HepG2 (cell line): Measurements from ENCODE around the gene TTC31. TPM values are rescaled to one million over a fixed set of nuclear protein-coding genes. Genes with fewer than 3 reads are reported as not detected.
A peak's percentile ranks its signal among the peaks of the same experiment; 100 is the strongest.

Source experiments
- FOXK1 ChIP-seq: sonication (generic); formaldehyde crosslinking; IDR thresholded peaks from 2 replicates; pipeline ENCODE4 v1.4.0; 2020; ENCODE audit warnings: low read depth, missing genetic modification reagents, borderline replicate concordance
- JUNB ChIP-seq: sonication (generic); formaldehyde crosslinking; IDR thresholded peaks from 2 replicates; pipeline ENCODE4 v1.8.0; 2022; ENCODE audit warnings: missing genetic modification reagents, mild to moderate bottlenecking, borderline replicate concordance
- MLLT10 ChIP-seq: sonication (generic); formaldehyde crosslinking; IDR thresholded peaks from 2 replicates; pipeline ENCODE4 v1.4.0; 2020; ENCODE audit warnings: missing genetic modification reagents
- NCOA5 ChIP-seq: sonication (generic); formaldehyde crosslinking; IDR thresholded peaks from 2 replicates; pipeline ENCODE4 v1.4.0; 2020; ENCODE audit warnings: missing genetic modification reagents
- REPIN1 ChIP-seq: sonication (generic); formaldehyde crosslinking; IDR thresholded peaks from 2 replicates; pipeline ENCODE4 v1.8.0; 2022; ENCODE audit warnings: missing genetic modification reagents, low read depth, mild to moderate bottlenecking, borderline replicate concordance
- SYNCRIP ChIP-seq: fragments of 200-400 bp; formaldehyde crosslinking; IDR thresholded peaks from 2 replicates; pipeline ENCODE4 v1.6.1; 2018; ENCODE audit warnings: mild to moderate bottlenecking, low read depth, low read length; ENCODE audit not compliant: insufficient read depth
- TOE1 ChIP-seq: sonication (generic); formaldehyde crosslinking; IDR thresholded peaks from 2 replicates; pipeline ENCODE4 v1.4.0; 2020; ENCODE audit warnings: mild to moderate bottlenecking, missing genetic modification reagents
- WIZ ChIP-seq: sonication (generic); formaldehyde crosslinking; IDR thresholded peaks from 2 replicates; pipeline ENCODE4 v1.5.1; 2020; ENCODE audit warnings: mild to moderate bottlenecking, missing genetic modification reagents
- YEATS2 ChIP-seq: sonication (generic); formaldehyde crosslinking; IDR thresholded peaks from 2 replicates; pipeline ENCODE4 v1.4.0; 2020; ENCODE audit warnings: missing genetic modification reagents, borderline replicate concordance
- ZNF530 ChIP-seq: sonication (generic); formaldehyde crosslinking; IDR thresholded peaks from 2 replicates; pipeline ENCODE4 v1.5.0; 2020; ENCODE audit warnings: low read depth, mild to moderate bottlenecking, missing genetic modification reagents
- ZNF550 ChIP-seq: sonication (generic); formaldehyde crosslinking; IDR thresholded peaks from 2 replicates; pipeline ENCODE4 v1.4.0; 2020; ENCODE audit warnings: mild to moderate bottlenecking, missing genetic modification reagents, borderline replicate concordance
- polyA plus RNA-seq, 8 experiments: library from polyadenylated mRNA; depleted of rRNA in 3 of 8; stranded (reverse) in 7 of 8; unstranded in 1 of 8; fragments of >200 nt; fragmentation: Illumina TruSeq in 4 of 8; extraction: Trizol in 4 of 8; gene quantifications; 2 replicates each; pipeline versions ENCODE4 v1.2.1 to v1.2.3, GENCODE V29; 2011 to 2016; ENCODE audit warnings: low read depth in 4 of 8, missing spikeins in 1 of 8, mixed read lengths in 1 of 8; ENCODE audit not compliant: insufficient read depth in 1 of 8
- total RNA-seq, 5 experiments: library from RNA; depleted of rRNA; stranded (reverse); fragments of >200 nt; fragmentation: Illumina TruSeq; extraction: Trizol; gene quantifications; 2 replicates each; pipeline ENCODE4 v1.2.3, GENCODE V29; 2016; ENCODE audit warnings: low read depth in 1 of 5
- TF ChIP-seq, protein P1 (sequence below): sonication (generic); formaldehyde crosslinking; IDR thresholded peaks from 2 replicates; pipeline ENCODE4 v1.5.1; 2020; ENCODE audit warnings: mild to moderate bottlenecking, missing genetic modification reagents, borderline replicate concordance
- TF ChIP-seq, protein P2 (sequence below): sonication (generic); formaldehyde crosslinking; IDR thresholded peaks from 2 replicates; pipeline ENCODE4 v1.4.0; 2020; ENCODE audit warnings: missing genetic modification reagents, borderline replicate concordance
- TF ChIP-seq, protein P3 (sequence below): sonication (generic); formaldehyde crosslinking; IDR thresholded peaks from 2 replicates; pipeline ENCODE4 v1.5.0; 2020; ENCODE audit warnings: missing genetic modification reagents
- TF ChIP-seq, protein P4 (sequence below), 2 experiments: sonication (generic) in 1 of 2; formaldehyde crosslinking in 1 of 2; IDR thresholded peaks; 2 replicates each; pipeline versions ENCODE4 v1.5.1 to v1.6.1; 2011 to 2020; ENCODE audit warnings: borderline replicate concordance in 1 of 2, low read depth in 1 of 2, low read length in 1 of 2, mild to moderate bottlenecking in 1 of 2, missing genetic modification reagents in 1 of 2, moderate library complexity in 1 of 2
- TF ChIP-seq, protein P5 (sequence below): sonication (generic); formaldehyde crosslinking; IDR thresholded peaks from 2 replicates; pipeline ENCODE4 v1.4.0; 2020; ENCODE audit warnings: missing genetic modification reagents

Gene TTC31
- total and polyA plus RNA-seq, 2 of the 13 experiments (the other 11 are each of a cell fraction or from before 2014, with no cell fraction given): 28.3 to 39.5 TPM

DNA sequence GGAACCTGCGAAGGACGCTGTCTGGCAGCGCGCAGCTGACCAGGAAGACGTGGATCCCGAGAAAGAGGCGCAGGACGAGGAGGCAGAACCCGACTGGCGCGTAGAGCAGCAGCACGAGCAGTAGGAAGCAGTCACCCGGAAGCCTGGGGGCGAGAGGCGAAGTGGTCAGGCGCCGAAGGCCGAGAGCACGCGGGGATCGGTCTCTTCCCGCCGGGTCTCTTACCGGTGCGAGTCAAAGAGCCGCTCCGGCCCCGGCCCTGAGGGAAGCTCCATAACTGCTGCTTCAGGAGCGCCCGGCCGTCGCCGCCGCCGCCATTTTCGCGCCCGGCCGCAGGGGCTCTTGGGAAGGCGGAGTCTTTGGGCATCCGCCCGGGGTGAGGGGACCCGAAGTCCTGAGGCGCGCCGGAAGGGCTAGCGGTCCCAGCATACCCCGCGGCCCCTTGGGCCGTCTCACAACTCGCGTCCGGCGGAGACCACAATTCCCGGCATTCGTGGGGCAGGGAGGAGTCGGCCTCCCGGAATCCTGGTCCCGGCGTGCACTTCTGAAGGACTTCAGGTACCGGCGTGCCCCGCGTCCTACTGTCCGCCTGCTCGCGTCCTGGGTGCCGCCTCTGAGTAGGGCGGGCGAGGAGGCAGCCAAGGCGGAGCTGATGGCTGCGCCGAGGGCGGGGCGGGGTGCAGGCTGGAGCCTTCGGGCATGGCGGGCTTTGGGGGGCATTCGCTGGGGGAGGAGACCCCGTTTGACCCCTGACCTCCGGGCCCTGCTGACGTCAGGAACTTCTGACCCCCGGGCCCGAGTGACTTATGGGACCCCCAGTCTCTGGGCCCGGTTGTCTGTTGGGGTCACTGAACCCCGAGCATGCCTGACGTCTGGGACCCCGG is 46.7 kb downstream of the TTC31 start, which contains the start of the genes AUP1 and HTRA2 (continued):
- TF ChIP-seq, protein P1, sequence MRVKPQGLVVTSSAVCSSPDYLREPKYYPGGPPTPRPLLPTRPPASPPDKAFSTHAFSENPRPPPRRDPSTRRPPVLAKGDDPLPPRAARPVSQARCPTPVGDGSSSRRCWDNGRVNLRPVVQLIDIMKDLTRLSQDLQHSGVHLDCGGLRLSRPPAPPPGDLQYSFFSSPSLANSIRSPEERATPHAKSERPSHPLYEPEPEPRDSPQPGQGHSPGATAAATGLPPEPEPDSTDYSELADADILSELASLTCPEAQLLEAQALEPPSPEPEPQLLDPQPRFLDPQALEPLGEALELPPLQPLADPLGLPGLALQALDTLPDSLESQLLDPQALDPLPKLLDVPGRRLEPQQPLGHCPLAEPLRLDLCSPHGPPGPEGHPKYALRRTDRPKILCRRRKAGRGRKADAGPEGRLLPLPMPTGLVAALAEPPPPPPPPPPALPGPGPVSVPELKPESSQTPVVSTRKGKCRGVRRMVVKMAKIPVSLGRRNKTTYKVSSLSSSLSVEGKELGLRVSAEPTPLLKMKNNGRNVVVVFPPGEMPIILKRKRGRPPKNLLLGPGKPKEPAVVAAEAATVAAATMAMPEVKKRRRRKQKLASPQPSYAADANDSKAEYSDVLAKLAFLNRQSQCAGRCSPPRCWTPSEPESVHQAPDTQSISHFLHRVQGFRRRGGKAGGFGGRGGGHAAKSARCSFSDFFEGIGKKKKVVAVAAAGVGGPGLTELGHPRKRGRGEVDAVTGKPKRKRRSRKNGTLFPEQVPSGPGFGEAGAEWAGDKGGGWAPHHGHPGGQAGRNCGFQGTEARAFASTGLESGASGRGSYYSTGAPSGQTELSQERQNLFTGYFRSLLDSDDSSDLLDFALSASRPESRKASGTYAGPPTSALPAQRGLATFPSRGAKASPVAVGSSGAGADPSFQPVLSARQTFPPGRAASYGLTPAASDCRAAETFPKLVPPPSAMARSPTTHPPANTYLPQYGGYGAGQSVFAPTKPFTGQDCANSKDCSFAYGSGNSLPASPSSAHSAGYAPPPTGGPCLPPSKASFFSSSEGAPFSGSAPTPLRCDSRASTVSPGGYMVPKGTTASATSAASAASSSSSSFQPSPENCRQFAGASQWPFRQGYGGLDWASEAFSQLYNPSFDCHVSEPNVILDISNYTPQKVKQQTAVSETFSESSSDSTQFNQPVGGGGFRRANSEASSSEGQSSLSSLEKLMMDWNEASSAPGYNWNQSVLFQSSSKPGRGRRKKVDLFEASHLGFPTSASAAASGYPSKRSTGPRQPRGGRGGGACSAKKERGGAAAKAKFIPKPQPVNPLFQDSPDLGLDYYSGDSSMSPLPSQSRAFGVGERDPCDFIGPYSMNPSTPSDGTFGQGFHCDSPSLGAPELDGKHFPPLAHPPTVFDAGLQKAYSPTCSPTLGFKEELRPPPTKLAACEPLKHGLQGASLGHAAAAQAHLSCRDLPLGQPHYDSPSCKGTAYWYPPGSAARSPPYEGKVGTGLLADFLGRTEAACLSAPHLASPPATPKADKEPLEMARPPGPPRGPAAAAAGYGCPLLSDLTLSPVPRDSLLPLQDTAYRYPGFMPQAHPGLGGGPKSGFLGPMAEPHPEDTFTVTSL (CRISPR knock-in tag): 0 out of 2 replicates have a peak, but pooled peaks have one; percentile 15
- TF ChIP-seq MLLT10 (CRISPR knock-in tag) (no peak), ZNF530 (CRISPR knock-in tag) (no peak), WIZ (no peak), REPIN1 (CRISPR knock-in tag) (peak; percentile 88), TOE1 (CRISPR knock-in tag) (no peak), FOXK1 (CRISPR knock-in tag) (peak; percentile 76), NCOA5 (CRISPR knock-in tag) (no peak), SYNCRIP (no peak), YEATS2 (CRISPR knock-in tag) (peak; percentile 92), JUNB (CRISPR knock-in tag) (no peak), ZNF550 (no peak; the same call in 1 of the 2 replicates)
- TF ChIP-seq, protein P2, sequence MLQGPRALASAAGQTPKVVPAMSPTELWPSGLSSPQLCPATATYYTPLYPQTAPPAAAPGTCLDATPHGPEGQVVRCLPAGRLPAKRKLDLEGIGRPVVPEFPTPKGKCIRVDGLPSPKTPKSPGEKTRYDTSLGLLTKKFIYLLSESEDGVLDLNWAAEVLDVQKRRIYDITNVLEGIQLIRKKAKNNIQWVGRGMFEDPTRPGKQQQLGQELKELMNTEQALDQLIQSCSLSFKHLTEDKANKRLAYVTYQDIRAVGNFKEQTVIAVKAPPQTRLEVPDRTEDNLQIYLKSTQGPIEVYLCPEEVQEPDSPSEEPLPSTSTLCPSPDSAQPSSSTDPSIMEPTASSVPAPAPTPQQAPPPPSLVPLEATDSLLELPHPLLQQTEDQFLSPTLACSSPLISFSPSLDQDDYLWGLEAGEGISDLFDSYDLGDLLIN (CRISPR knock-in tag): peak; percentile 88
- TF ChIP-seq, protein P3, sequence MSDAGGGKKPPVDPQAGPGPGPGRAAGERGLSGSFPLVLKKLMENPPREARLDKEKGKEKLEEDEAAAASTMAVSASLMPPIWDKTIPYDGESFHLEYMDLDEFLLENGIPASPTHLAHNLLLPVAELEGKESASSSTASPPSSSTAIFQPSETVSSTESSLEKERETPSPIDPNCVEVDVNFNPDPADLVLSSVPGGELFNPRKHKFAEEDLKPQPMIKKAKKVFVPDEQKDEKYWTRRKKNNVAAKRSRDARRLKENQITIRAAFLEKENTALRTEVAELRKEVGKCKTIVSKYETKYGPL (CRISPR knock-in tag): peak; percentile 15
- TF ChIP-seq, protein P4, sequence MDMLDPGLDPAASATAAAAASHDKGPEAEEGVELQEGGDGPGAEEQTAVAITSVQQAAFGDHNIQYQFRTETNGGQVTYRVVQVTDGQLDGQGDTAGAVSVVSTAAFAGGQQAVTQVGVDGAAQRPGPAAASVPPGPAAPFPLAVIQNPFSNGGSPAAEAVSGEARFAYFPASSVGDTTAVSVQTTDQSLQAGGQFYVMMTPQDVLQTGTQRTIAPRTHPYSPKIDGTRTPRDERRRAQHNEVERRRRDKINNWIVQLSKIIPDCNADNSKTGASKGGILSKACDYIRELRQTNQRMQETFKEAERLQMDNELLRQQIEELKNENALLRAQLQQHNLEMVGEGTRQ (IDR thresholded peaks at IDR 0.05; ENCODE audit: low read depth, low read length): no peak
- TF ChIP-seq, protein P4 (CRISPR knock-in tag; IDR thresholded peaks at IDR 0.05; ENCODE audit: borderline replicate concordance): no peak
- TF ChIP-seq, protein P5, sequence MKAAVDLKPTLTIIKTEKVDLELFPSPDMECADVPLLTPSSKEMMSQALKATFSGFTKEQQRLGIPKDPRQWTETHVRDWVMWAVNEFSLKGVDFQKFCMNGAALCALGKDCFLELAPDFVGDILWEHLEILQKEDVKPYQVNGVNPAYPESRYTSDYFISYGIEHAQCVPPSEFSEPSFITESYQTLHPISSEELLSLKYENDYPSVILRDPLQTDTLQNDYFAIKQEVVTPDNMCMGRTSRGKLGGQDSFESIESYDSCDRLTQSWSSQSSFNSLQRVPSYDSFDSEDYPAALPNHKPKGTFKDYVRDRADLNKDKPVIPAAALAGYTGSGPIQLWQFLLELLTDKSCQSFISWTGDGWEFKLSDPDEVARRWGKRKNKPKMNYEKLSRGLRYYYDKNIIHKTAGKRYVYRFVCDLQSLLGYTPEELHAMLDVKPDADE (CRISPR knock-in tag): no peak
